ENCODE results near the gene SUPT4H1. TPM values are rescaled to one million over a fixed set of nuclear protein-coding genes. Genes with fewer than 3 reads are reported as not detected.
"Not testable (repeated sequence)": the region's sequence is repeated elsewhere in the genome, so short reads cannot be mapped to it uniquely, and the experiment has no call there.

The SUPT4H1 gene
- total RNA-seq, 1 experiment from 2014 or later: 109 TPM

DNA sequence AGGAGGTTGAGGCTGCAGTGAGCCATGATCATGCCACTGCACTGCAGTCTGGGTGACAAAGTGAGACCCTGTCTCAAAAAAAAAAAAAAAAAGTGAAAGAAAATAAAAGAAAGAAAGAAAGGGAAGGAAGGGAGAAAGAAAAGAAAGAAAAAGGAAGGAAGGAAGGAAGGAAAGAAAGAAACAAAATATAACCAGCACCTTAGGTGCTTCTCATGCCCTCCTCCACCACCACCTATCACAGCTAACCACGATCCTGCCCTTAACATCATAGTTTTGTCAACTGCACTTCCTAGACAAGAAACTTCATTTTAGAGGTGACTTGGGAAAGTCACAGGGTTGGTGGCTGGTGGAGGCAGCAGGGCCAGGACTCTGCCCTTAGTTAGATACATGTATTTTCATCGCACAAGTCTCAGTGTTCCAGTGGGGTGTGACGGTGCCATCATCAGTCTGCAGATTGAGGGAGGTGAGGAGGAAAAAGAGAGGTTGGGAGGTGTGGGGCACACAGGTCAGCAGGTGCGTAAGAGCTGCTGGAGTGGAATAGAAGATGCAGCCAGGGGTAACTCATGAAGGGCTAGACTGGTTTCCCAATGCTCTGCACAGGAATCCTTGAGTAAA, 10.0 kb downstream of the SUPT4H1 start:
- H3K23ac ChIP-seq (ENCODE audit: insufficient read length, low read depth, low read length): no peak overlapping the region
- no peaks in the 10 kb centered on the region for H3K79me1 ChIP-seq (ENCODE audit: insufficient read depth, low read depth, low read length, poor library complexity, severe bottlenecking)
- no peak overlapping the region for H3T11ph ChIP-seq (ENCODE audit: low read length)
- WGBS (ENCODE audit: extremely low coverage, insufficient read length, low lambda C conversion rate): no CpG with 5 or more reads among the region's 4 CpGs
- no peak overlapping the region for H2BK12ac ChIP-seq (ENCODE audit: insufficient read length, low read depth, low read length)
- H3K27ac ChIP-seq (ENCODE audit: insufficient read length, low read depth, low read length): no peak overlapping the region
- H2BK120ac ChIP-seq (ENCODE audit: low read depth, low read length, poor library complexity, severe bottlenecking): no peak overlapping the region
- H4K20me1 ChIP-seq (ENCODE audit: control insufficient read depth, insufficient read depth, insufficient read length): no peaks in the 10 kb centered on the region
- H4K8ac ChIP-seq (replicated peaks; ENCODE audit: insufficient read length, low read depth, low read length): no peak overlapping the region
- H3K14ac ChIP-seq (ENCODE audit: insufficient read depth, low read length): no peak overlapping the region
- H2BK20ac ChIP-seq (ENCODE audit: low read depth, low read length, poor library complexity, severe bottlenecking): no peak overlapping the region
- no peak overlapping the region for H3K56ac ChIP-seq (ENCODE audit: insufficient read length, low read depth, low read length)
- no peaks in the 10 kb centered on the region for H3K9me3 ChIP-seq (ENCODE audit: control insufficient read depth, low read depth, low read length)
- peaks cover 17 to 32% (median 31%) of the 10 kb centered on the region in 3 experiments for H3K36me3 Mint-ChIP-seq (ENCODE audit: insufficient read depth in 1 of 3, low read depth in 3 of 3)
- H3K4me1 ChIP-seq (ENCODE audit: insufficient read depth, low read length): peaks cover 6% of the 10 kb centered on the region; the same call in 1 of the 2 replicates
- no peak overlapping the region for H2AFZ ChIP-seq (ENCODE audit: low read length)
- H3K4me2 ChIP-seq (ENCODE audit: insufficient read depth, insufficient read length, low read length): no peak overlapping the region
- TF ChIP-seq, protein P1, sequence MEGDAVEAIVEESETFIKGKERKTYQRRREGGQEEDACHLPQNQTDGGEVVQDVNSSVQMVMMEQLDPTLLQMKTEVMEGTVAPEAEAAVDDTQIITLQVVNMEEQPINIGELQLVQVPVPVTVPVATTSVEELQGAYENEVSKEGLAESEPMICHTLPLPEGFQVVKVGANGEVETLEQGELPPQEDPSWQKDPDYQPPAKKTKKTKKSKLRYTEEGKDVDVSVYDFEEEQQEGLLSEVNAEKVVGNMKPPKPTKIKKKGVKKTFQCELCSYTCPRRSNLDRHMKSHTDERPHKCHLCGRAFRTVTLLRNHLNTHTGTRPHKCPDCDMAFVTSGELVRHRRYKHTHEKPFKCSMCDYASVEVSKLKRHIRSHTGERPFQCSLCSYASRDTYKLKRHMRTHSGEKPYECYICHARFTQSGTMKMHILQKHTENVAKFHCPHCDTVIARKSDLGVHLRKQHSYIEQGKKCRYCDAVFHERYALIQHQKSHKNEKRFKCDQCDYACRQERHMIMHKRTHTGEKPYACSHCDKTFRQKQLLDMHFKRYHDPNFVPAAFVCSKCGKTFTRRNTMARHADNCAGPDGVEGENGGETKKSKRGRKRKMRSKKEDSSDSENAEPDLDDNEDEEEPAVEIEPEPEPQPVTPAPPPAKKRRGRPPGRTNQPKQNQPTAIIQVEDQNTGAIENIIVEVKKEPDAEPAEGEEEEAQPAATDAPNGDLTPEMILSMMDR (conservative IDR thresholded peaks at IDR 0.05): no peak
- no peak overlapping the region for H4K91ac ChIP-seq (ENCODE audit: insufficient read length, low read depth, low read length)
- H3K4me1 Mint-ChIP-seq: peaks cover 24 to 25% of the 10 kb centered on the region in 2 experiments
- H3K27me3 Mint-ChIP-seq (ENCODE audit: low read depth): peaks cover 6% of the 10 kb centered on the region
- H4K5ac ChIP-seq (ENCODE audit: insufficient read length, low read depth, low read length): no peak overlapping the region
- no peak overlapping the region for H3K4me3 Mint-ChIP-seq
- peak overlapping the region in 1 of 3 experiments; percentile 48; a peak in 1 of 7 replicates for H3K27ac Mint-ChIP-seq
- no peak overlapping the region for H2AK5ac ChIP-seq (ENCODE audit: insufficient read length, low read length)
- H2BK15ac ChIP-seq (ENCODE audit: low read depth, low read length): no peak overlapping the region
- no peak overlapping the region for H2BK5ac ChIP-seq (ENCODE audit: insufficient read length, low read length)
- no peaks in the 10 kb centered on the region for H3K9me3 Mint-ChIP-seq
- no peak overlapping the region for H3K18ac ChIP-seq (ENCODE audit: insufficient read length, low read depth, low read length)
- no peak for DNase-seq
- H3K79me2 ChIP-seq (ENCODE audit: insufficient read depth, low read length): no peaks in the 10 kb centered on the region
- H3K27me3 ChIP-seq (ENCODE audit: insufficient read depth, low read length): no peaks in the 10 kb centered on the region
- H3K23me2 ChIP-seq (ENCODE audit: insufficient read length, low read depth, low read length, poor library complexity, severe bottlenecking): no peaks in the 10 kb centered on the region
- no peak overlapping the region for H3K9ac ChIP-seq (ENCODE audit: extremely low read depth, insufficient read length, low read length)
- H3K4ac ChIP-seq (ENCODE audit: low read depth, low read length): no peak overlapping the region

DNA sequence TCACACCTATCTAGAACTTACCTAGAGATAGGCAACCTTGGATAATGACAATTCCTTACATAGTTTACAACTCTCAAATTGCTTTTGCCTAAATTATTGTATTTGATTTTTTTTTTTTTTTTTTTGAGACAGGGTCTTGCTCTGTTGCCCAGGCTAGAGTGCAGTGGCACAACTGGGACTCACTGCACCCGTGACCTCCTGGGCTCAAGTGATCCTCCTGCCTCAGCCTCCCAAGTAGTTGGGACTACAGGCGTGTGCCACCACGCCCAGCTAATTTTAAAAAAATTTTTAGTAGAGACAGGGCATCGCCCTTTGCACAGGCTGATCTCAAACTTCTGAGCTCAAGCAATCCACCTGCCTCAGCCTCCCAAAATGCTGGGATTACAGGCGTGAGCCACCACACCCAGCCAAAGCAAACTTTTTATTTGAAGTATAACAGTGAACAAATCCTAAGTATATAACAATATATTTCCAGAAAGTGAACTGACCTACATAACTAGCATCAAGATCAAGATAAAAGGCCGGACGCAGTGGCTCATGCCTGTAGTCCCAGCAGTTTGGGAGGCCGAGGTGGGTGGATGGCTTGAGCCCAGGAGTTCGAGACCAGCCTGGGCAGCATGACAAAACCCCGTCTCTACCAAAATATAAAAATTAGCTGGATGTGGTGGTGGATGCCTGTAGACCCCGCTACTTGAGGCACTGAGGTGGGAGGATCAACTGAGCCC, 10.7 kb downstream of the SUPT4H1 start:
- not testable (repeated sequence) for H3K23ac ChIP-seq (ENCODE audit: insufficient read length, low read depth, low read length)
- H3K4me1 Mint-ChIP-seq: peaks cover 27 to 32% of the 10 kb centered on the region in 2 experiments

More for the DNA sequence above, 10.7 kb downstream of the SUPT4H1 start:
- H4K91ac ChIP-seq (ENCODE audit: insufficient read length, low read depth, low read length); H2BK12ac ChIP-seq (ENCODE audit: insufficient read length, low read depth, low read length); H3K9ac ChIP-seq (ENCODE audit: extremely low read depth, insufficient read length, low read length); DNase-seq; H4K5ac ChIP-seq (ENCODE audit: insufficient read length, low read depth, low read length); H2BK20ac ChIP-seq (ENCODE audit: low read depth, low read length, poor library complexity, severe bottlenecking); H2AFZ ChIP-seq (ENCODE audit: low read length); H3K23me2 ChIP-seq (ENCODE audit: insufficient read length, low read depth, low read length, poor library complexity, severe bottlenecking); H3K14ac ChIP-seq (ENCODE audit: insufficient read depth, low read length); H3K27ac Mint-ChIP-seq; H2AK5ac ChIP-seq (ENCODE audit: insufficient read length, low read length); H3K18ac ChIP-seq (ENCODE audit: insufficient read length, low read depth, low read length); H3K27me3 ChIP-seq (ENCODE audit: insufficient read depth, low read length); H3K56ac ChIP-seq (ENCODE audit: insufficient read length, low read depth, low read length); H3K27me3 Mint-ChIP-seq (ENCODE audit: low read depth); H4K8ac ChIP-seq (replicated peaks; ENCODE audit: insufficient read length, low read depth, low read length); H3K9me3 Mint-ChIP-seq; H3K4me1 ChIP-seq (ENCODE audit: insufficient read depth, low read length); H3K4me2 ChIP-seq (ENCODE audit: insufficient read depth, insufficient read length, low read length); H3T11ph ChIP-seq (ENCODE audit: low read length); H3K27ac ChIP-seq (ENCODE audit: insufficient read length, low read depth, low read length); H3K79me1 ChIP-seq (ENCODE audit: insufficient read depth, low read depth, low read length, poor library complexity, severe bottlenecking); H3K79me2 ChIP-seq (ENCODE audit: insufficient read depth, low read length); H2BK15ac ChIP-seq (ENCODE audit: low read depth, low read length); H4K20me1 ChIP-seq (ENCODE audit: control insufficient read depth, insufficient read depth, insufficient read length); H3K9me3 ChIP-seq (ENCODE audit: control insufficient read depth, low read depth, low read length); H3K4ac ChIP-seq (ENCODE audit: low read depth, low read length); H3K4me3 Mint-ChIP-seq; H2BK5ac ChIP-seq (ENCODE audit: insufficient read length, low read length); H2BK120ac ChIP-seq (ENCODE audit: low read depth, low read length, poor library complexity, severe bottlenecking): not testable (repeated sequence)
- H3K36me3 Mint-ChIP-seq (ENCODE audit: insufficient read depth in 1 of 3, low read depth in 3 of 3): peaks cover 13 to 25% (median 25%) of the 10 kb centered on the region in 3 experiments; a peak in 6 of 7 replicates
- no CpG with 5 or more reads among the region's 11 CpGs for WGBS (ENCODE audit: extremely low coverage, insufficient read length, low lambda C conversion rate)

All from H9 (cell line).